HG03571 (cell line): ENCODE results near the gene RNASEH1.
"Not testable (repeated sequence)": the region's sequence is repeated elsewhere in the genome, so short reads cannot be mapped to it uniquely, and the experiment has no call there.

Source experiments
- ATAC-seq: cut with Tn5 transposase; IDR thresholded peaks from one replicate; pipeline ENCODE4 v1.9.1; 2021; ENCODE audit not compliant: unreplicated experiment

RNASEH1 gene

DNA sequence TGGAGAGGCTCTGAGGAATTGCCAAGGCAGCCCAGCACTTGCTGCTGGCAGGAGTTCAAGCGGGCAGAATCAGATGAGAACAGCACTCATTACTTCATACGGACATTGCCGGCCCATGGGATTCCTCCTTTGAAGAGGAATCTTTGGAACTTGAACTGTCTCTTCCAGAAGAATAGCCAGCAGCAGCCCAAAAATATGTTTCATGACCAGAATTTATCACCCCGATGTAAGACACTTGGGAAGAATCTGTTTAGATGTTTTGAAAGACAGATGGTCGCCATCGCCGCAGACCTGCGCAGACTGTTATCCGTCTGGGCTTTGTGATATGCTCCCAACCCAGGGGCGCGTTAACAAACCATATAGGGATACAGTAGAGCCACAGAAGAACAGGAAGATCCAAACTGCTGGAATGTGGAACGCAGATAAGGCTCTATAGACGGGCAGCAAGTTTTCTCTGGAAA, 35.1 kb downstream of the RNASEH1 start:
- ATAC-seq = no peak

DNA sequence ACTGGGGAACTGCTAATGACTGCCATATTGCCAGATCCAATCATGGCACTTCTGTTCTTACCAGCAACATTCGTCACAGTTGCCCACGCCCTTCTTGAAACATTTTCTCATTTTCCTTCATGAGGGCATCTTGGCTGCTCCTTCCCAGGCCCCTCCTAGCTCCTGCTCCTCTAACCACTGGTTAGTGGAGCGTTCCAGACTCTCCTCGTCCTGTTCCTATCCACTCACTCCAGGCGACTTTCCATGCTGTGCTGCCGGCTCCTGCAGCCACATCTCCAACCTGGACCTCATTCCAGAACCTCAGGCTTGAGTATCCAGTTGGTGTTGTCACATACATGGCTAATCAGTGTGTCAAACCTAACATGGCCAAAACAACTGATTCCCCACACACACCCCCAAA, 37.5 kb downstream of the RNASEH1 start:
- no peak for ATAC-seq

DNA sequence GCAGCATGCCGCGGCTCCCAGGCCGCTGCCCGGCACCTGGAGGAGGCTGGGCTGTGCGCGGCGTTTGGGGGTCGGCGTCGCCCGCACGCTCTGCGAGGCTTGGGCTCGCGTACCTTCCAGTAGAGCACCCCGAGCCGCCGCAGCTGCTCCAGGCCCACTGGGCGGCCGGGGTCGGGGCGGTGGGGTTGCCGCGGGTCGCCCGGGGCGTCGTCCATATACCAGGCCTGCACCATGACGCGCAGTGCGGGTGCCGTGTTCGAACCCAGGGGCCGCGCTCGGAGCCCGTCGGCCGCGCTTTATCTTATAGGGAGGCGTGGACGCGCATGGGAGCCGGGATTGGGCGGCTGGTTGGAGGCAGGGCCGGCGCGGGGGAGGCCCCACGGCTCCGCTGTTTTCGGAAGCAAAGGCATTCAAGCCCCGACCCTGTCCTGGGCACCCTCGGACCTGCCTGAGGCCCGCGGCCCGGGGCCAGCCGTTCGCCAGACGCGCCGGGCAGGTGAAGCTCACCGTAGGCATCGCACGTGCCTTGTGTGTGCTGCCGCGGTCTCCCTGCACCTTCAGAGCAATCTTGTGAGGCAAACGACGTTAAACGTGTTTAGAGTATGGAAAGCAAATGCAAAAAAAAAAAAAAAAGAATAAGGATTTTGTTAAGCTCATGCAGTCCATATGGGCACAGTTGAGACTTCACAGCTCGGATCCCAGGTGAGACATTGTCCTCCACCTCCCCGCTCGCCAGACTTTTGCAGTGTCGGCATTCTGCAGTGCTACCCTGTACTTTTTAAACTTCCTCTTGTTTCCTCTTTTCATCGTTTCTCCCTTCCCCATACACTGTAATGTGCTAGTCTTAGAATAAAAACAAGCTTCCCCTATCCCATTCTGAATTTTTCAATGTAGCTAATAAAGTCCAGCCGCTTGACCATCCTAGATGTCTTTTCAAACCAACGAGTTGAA, 38.6 kb downstream of the RNASEH1 start, which contains the start of gene ADI1:
Gene ADI1 (minus strand): TSS at position 277 of the 951 bp plus-strand sequence. CDS start 44 bp downstream, at position 233.
- peak; percentile 55 for ATAC-seq

DNA sequence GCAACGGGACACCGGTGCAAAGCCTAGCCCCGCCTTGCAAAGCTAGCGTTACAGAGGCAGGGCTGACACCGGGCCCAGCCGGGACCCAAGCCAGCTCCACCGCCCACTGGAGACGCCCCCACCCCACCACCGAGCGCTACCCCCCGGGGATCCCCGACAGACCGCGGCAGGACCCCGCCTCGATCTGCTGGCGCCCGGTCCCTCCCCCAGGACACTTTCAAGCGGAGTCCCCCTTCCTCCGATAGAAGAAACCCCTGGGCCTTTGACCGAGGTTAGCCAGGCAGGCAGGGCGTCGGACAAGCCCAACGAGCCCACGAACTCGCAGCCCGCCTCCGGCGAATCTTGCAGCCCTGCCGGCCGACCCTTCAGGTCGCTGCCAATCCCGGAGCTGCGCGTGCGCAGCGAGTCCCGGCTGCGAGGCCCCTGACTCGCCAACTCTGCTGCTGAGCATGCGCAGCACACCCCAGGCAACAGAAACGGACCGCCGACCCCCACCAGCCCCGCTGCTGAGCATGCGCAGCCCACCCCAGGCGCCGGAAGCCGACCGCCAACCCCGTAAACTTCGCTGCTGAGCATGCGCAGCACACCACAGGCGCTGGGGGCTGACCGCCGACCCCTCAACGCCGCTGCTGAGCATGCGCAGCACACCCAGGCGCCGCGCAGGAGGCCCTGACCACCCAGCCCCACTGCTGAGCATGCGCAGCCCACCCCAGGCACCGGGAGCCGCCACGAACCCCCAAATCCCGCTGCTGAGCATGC, 39.5 kb downstream of the RNASEH1 start:
- ATAC-seq = peak; percentile 74

DNA sequence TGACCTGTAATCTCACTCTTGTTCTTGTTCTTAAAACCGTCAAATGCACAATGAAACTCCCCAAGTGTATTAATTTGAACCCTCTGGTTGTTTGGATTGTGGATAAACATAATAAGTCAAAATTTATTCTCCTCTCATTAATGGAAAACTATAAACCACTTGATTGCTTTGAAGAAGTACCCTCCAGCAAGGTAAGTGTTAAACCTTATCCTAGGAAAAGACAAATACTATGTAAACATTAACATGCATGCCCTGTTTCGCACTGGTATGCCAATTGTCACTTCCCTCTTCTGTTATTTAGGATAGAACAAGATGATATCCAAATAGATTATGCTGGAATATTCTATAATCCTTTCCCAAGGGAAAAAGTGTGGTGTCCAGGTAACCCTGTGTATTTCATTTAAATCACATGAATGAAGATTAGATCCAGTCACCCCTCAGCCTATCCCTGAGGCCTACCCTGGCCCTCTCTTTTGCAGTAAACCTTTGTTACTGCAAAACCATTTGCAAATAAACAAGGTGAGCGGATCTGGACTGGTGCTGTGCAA, 40.1 kb downstream of the RNASEH1 start:
- ATAC-seq = no peak

DNA sequence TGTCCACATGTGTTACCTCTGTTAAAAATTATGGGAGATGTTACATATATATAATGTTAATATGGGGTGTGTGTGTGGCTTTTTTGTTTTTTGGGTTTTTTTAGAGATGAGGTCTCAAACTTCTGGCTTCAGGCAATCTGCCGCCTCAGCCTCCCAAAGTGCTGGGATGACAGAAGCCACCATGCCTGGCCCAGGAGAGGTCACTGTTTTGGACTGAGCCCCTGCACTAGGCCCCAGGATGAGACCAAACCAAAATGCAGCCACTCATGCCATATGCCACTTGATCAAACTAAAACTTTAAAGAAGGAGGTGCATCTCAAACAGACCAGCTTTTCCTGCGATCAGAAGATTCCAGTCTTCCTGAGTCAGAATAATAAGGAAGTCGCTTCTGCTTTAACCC, 41.3 kb downstream of the RNASEH1 start:
- no peak for ATAC-seq

DNA sequence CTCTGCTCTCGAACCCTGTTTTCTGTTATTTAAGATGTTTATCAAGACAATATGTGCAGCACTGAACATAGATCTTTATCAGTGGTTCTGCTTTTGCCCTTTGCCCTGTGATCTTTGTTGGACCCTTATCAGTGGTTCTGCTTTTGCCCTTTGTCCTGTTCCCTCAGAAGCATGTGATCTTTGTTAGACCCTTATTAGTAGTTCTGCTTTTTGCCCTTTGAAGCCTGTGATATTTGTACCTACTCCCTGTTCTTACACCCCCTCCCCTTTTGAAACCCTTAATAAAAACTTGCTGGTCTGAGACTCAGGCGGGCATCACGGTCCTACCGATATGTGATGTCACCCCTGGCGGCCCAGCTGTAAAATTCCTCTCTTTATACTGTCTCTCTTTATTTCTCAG, 42.7 kb downstream of the RNASEH1 start:
- not testable (repeated sequence) for ATAC-seq

DNA sequence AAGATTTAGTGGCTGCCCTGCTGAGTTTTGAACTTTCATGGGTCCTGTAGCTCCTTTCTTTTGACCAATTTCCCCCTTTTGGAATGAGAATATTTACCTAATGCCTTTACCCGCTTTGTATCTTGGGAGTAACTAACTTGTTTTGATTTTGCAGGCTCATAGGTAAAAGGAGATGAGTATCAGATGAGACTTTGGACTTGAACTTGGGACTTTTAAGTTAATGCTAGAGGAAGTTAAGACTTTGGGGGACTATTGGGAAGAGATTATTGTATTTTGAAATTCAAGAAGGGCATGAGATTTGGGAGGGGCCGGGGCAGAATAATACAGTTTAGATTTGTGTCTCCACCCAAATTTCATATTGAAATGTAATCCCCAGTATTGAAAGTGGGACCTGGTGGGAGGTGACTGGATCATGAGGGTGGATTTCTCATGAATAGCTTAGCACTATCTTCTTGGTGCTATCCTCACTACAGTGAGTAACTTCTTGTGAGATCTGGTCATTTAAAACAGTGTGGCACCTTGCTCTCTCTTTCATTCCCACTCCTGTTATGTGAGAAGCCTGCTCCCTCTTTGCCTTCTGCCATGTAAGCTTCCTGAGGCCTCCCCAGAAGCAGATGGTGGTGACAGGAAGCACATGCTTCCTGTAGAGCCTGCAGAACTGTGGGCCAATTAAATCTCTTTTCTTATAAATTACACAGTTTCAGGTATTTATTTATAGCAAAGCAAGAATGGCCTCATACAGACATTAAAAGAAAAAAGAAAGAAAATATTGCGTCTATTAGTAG, 44.9 kb downstream of the RNASEH1 start:
- ATAC-seq = no peak

DNA sequence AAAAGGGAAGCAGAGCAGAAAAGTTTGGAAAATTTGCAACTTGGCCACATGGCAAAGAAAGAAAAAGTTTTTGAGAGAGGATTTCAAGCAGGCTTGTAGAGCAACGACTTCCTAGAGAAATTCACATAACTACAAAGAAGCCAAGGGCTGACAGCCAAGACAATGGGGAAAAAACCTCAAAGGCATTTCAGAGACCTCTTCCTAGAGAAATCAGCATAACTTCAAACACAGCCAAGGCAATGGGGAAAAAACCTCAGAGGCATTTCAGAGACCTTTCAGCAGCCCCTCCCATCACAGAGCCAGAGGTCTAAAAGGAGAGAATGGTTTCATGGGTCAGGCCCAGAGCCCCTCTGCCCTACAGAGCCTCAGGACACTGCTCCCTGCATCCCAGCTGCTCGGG, 46.0 kb downstream of the RNASEH1 start:
- no peak for ATAC-seq

DNA sequence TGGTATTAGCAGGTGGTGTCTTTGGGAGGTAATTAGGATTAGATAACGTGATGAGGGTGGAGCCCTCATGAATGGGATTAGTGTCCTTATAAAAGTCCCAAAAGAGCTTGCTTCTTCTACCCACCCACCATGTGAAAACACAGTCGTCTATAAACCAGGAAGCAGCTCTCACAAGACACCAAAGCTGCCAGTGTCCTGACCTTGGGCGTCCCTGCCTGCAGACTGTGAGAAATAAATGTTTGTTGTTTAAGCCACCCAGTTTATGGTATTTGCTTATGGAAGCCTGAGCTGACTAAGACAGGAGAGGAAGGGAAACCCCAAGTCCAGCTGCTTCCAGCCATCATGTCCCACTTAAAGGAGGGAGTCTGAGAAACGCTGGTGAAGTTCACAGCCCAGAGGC, 52.4 kb downstream of the RNASEH1 start:
- no peak for ATAC-seq

DNA sequence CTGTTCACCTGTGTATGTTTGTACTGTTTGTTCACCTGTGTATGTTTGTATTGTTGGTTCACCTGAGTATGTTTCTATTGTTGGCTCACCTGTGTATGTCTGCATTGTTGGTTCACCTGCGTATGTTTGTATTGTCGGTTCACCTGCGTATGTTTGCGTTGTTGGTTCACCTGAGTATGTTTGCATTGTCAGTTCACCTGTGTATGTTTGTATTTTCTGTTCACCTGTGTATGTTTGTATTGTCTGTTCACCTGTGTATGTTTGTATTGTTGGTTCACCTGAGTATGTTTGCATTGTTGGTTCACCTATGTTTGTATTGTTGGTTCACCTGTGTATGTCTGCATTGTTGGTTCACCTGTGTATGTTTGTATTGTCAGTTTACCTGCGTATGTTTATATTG, 53.4 kb downstream of the RNASEH1 start:
- no peak for ATAC-seq

DNA sequence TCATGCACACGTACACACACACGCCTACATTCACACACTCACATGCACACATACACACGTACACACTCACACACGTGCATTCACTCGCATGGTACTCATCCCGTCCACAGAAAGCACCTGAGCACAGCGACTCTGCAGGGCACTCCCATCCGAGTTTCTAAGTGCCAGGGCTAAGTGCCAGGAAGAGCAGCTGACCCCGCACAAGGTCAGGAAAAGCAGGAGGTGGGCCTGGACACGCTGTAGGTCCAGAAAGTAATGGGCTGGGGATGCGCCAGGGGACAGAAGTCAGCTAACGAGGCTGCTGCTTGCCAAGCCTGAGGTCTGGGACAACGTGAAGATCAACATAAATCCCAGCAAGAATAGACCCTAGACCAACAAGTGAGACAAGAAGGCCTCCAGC, 54.6 kb downstream of the RNASEH1 start:
- no peak for ATAC-seq

DNA sequence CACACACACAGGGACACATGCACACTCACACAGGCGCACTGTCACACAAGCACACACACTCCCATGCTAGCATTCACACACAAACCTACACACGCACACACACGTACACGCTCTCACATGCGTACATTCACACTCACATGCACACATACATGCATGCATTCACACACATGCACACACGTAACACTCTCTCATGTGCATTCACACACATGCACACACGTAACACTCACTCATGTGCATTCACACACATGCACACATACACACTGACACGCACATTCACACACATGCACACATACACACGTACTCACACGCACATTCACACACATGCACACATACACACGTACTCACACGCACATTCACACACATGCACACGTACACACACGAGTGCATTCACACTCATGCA, 55.1 kb downstream of the RNASEH1 start:
- no peak for ATAC-seq

DNA sequence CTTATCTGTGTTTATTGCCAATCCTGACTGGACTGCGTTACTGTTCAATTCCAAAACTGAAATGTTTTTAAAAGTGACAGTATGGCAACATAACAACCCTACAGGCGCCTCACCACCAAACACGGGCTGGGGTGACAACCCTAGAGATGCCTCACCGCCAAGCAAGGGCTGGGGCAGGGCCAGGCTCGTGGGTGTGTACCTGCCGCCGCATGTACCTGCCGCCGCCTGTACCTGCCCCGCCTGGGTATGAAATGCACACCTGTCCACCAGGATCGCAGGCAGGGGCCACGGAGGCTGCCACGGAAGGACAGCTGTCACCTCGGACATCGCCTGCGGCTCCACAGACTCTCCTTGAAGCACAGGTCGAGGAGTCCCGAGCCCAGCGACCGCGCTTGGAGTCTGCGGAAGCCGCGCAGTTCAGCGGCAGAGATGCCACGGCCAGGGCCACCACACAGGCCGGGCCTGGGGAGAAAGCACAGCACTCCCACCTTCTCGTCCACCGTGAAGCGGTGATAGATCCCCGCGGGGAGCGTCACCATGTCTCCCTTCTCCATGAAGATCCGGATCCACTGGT, 57.7 kb downstream of the RNASEH1 start:
- no peak for ATAC-seq

DNA sequence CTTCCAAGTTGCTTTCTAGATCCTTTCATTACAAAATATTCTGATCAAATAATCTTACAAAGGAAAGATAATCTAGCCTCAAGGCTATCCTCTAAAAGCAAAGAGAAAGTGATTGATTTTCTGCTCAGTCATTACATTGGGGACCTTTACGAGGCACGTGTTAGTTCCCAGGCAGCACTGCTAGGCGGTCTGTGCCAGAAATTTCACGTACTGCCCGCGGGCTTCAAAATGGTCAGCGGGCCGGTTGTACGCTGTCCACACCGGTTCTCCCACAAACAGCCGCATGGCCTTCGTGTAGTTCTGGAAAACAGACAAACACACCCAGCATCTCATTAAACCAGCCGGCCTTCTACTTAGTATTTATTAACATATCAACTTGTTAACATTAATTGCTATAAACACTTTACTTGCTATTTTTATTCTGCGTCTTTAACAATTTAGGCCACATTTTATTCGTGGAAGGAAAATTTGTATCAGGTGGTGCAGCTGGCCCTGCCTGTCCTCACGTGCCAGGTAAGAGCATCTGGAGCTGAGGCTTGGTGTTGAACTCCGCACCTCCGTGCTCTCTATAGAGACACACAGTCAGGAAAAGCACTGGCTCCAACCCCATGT, 59.2 kb downstream of the RNASEH1 start:
- ATAC-seq = no peak

DNA sequence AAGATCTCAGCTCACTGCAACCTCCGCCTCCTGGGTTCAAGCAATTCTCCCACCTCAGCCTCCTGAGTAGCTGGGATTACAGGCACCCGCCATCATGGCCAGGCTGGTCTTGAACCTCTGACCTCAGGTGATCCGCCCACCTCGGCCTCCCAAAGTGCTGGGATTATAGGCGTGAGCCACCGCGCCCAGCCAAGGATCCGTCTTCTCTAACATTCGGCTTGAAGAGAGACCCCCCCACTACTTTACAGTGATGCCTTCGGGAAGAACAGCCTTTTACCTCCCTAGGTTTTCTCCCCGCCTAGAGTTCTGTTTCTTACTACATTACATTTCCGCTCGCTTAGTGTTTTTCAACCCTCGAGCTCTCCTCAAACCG, 61.4 kb downstream of the RNASEH1 start:
- ATAC-seq = not testable (repeated sequence)
